Common myeloid progenitor, CD34-positive (primary cell): ENCODE data around the gene CNPY4.

Experiments
- CTCF ChIA-PET: fragments of 350-600 bp; sonication (Branson Sonifier 250); formaldehyde crosslinking; loops from one replicate; lab custom pipeline; 2021; ENCODE audit warnings: antibody characterized with exemption; lab: Charles Lee
- POLR2A ChIA-PET: fragments of 350-600 bp; sonication (Branson Sonifier 250); formaldehyde crosslinking; loops from one replicate; lab custom pipeline; 2021; ENCODE audit warnings: antibody characterized with exemption; lab: Charles Lee
- DNase-seq, 3 donors: peaks; one replicate each; pipeline versions ENCODE4 v3.0.0 to v3.0.0-alpha.2; 2013
- H3K27ac ChIP-seq, 2 experiments: 1 replicate in 1 of 2; 2 replicates in 1 of 2; pipeline ENCODE4 v1.7.0; 2013; ENCODE audit warnings: inconsistent platforms in 2 of 2, low read length in 2 of 2, mild to moderate bottlenecking in 2 of 2, low read depth in 1 of 2, moderate library complexity in 1 of 2; ENCODE audit not compliant: severe bottlenecking in 2 of 2, insufficient read depth in 1 of 2, poor library complexity in 1 of 2
- H3K27me3 ChIP-seq, 5 experiments: replicated peaks in 2 of 5; 1 replicate in 3 of 5; 2 replicates in 2 of 5; pipeline versions ENCODE4 v1.6.1 to v1.7.0; 2013; ENCODE audit warnings: low read length in 4 of 5, mild to moderate bottlenecking in 2 of 5, moderate library complexity in 2 of 5, inconsistent platforms in 1 of 5; ENCODE audit not compliant: insufficient read depth in 5 of 5, control insufficient read depth in 4 of 5
- H3K36me3 ChIP-seq, 4 experiments: 1 replicate in 2 of 4; 2 replicates in 2 of 4; pipeline versions ENCODE4 v1.6.1 to v1.7.0; 2013; ENCODE audit warnings: low read length in 3 of 4, control low read depth in 1 of 4, mild to moderate bottlenecking in 1 of 4; ENCODE audit not compliant: control insufficient read depth in 4 of 4, insufficient read depth in 4 of 4
- H3K4me1 ChIP-seq, 4 experiments: 1 replicate in 3 of 4; 2 replicates in 1 of 4; pipeline versions ENCODE4 v1.6.1 to v1.7.1; 2013; ENCODE audit warnings: low read length in 3 of 4, mild to moderate bottlenecking in 3 of 4, control low read depth in 1 of 4, inconsistent platforms in 1 of 4, moderate library complexity in 1 of 4; ENCODE audit not compliant: control insufficient read depth in 4 of 4, insufficient read depth in 4 of 4; ENCODE audit errors: control extremely low read depth in 1 of 4
- H3K4me3 ChIP-seq, 7 experiments: 1 replicate in 4 of 7; 2 replicates in 3 of 7; pipeline versions ENCODE4 v1.5.1 to v1.7.0; 2013; ENCODE audit warnings: mild to moderate bottlenecking in 7 of 7, low read length in 6 of 7, moderate library complexity in 6 of 7, inconsistent platforms in 2 of 7, low read depth in 2 of 7, control low read depth in 1 of 7; ENCODE audit not compliant: insufficient read depth in 4 of 7, control insufficient read depth in 1 of 7; ENCODE audit errors: extremely low read depth in 1 of 7
- H3K9me3 ChIP-seq, 5 experiments: 1 replicate in 4 of 5; 2 replicates in 1 of 5; pipeline versions ENCODE4 v1.6.1 to v1.7.1; 2013; ENCODE audit warnings: low read length in 4 of 5, mild to moderate bottlenecking in 2 of 5, inconsistent platforms in 1 of 5, low read depth in 1 of 5, moderate library complexity in 1 of 5; ENCODE audit not compliant: control insufficient read depth in 4 of 5, insufficient read depth in 2 of 5; ENCODE audit errors: control extremely low read depth in 1 of 5
- WGBS: methylation state at CpG from one replicate; pipeline ENCODE4 v1.1.5; 2013; ENCODE audit not compliant: insufficient coverage; 5-methylcytosine and 5-hydroxymethylcytosine counted together

Gene CNPY4

DNA sequence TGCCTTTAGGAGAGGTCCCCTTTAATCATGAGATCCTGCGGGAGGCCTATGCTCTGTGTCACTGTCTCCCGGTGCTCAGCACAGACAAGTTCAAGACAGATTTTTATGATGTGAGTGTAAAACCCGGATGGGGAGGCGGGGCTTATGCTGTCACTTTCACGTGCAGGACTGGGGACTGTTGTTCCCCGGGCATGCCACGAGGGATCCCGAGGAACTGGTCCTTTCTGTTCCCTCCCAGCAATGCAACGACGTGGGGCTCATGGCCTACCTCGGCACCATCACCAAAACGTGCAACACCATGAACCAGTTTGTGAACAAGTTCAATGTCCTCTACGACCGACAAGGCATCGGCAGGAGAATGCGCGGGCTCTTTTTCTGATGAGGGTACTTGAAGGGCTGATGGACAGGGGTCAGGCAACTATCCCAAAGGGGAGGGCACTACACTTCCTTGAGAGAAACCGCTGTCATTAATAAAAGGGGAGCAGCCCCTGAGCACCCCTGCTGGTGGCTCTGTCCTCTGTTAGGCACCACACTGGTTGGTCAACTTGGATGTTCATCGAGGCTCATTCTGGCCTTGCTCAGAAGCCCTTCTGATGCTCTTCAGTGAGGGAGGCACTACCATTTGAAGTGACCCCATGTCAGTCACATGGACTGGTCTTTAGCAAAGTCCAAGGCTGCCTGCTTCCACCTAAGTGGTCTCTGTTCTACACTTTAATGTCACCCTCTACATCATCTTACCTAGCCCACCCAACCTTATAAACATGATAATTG is 27.8 kb upstream of the CNPY4 start:
- Histone ChIP-seq H3K9me3 (no peaks in the 10 kb centered on the region), H3K4me3 (no peak overlapping the region), H3K4me1 (peaks cover 0 to 20% (median 13%) of the 10 kb centered on the region in 4 experiments), H3K27ac (no peak overlapping the region), H3K27me3 (no peaks in the 10 kb centered on the region), H3K36me3 (peaks cover 14 to 64% (median 55%) of the 10 kb centered on the region in 4 experiments)
- DNase-seq: peak in 1 of 3 donors; percentile 25
- POLR2A ChIA-PET: interaction anchor here (1.9 to 2.3 kb wide), 2 partner anchors 9 kb away, joined by 5 to 8 read pairs; partner anchors contain the start of gene MCM7
- WGBS: 90% methylated on average over 18 of the region's 19 CpGs
- CTCF ChIA-PET: interaction anchor here (1.1 to 2.0 kb wide), 4 partner anchors 9 to 40 kb away, joined by 3 to 7 read pairs (median 5); partner anchors contain the start of genes AP4M1 and MCM7

GRCh38 chr7:100093054-100093453 is 26.4 kb upstream of the CNPY4 start:
- DNase-seq: no peak
- Histone ChIP-seq H3K4me3 (no peak overlapping the region), H3K27ac (peak overlapping the region in 1 of 2 experiments; percentile 12), H3K4me1 (peaks cover 0 to 17% (median 11%) of the 10 kb centered on the region in 4 experiments), H3K36me3 (peaks cover 22 to 78% (median 64%) of the 10 kb centered on the region in 4 experiments), H3K27me3 (no peaks in the 10 kb centered on the region), H3K9me3 (no peaks in the 10 kb centered on the region)
- CTCF ChIA-PET: interaction anchor here (1.0 to 2.0 kb wide), 2 partner anchors 8 to 38 kb away, joined by 4 to 6 read pairs; no protein-coding TSS in a partner anchor
- POLR2A ChIA-PET: interaction anchor here (0.7 kb wide), 1 partner anchor 12 kb away, joined by 3 read pairs; the partner anchor contains the start of gene ZNF3
- 93% methylated on average over 6 of the region's 8 CpGs for WGBS

- H3K36me3 ChIP-seq: peaks cover 26 to 82% (median 68%) of the 10 kb centered on the region in 4 experiments
- peaks cover 0 to 13% (median 7%) of the 10 kb centered on the region in 4 experiments for H3K4me1 ChIP-seq
- no peaks in the 10 kb centered on the region for H3K9me3 ChIP-seq
- no peak for DNase-seq
- POLR2A ChIA-PET: interaction anchor here (0.7 kb wide), 1 partner anchor 12 kb away, joined by 3 read pairs; the partner anchor contains the start of gene ZNF3
- CTCF ChIA-PET: interaction anchor here (1.0 to 2.0 kb wide), 3 partner anchors 8 to 37 kb away, joined by 3 to 6 read pairs (median 4); no protein-coding TSS in a partner anchor
- H3K4me3 ChIP-seq: no peak overlapping the region
- no peaks in the 10 kb centered on the region for H3K27me3 ChIP-seq
- no peak overlapping the region for H3K27ac ChIP-seq
- 98% methylated on average over 13 of the region's 13 CpGs for WGBS
Observed at GRCh38 chr7:100093498-100093897, 25.9 kb upstream of the CNPY4 start.

GRCh38 chr7:100093925-100094486 is 25.4 kb upstream of the CNPY4 start:
- no peak for DNase-seq
- CTCF ChIA-PET: interaction anchor here (1.0 to 2.0 kb wide), 3 partner anchors 8 to 37 kb away, joined by 3 to 6 read pairs (median 4); no protein-coding TSS in a partner anchor
- H3K4me1 ChIP-seq: peaks cover 0 to 13% (median 8%) of the 10 kb centered on the region in 4 experiments

GRCh38 chr7:100095289-100095688 is 24.1 kb upstream of the CNPY4 start:
- Histone ChIP-seq H3K9me3 (no peaks in the 10 kb centered on the region), H3K27ac (no peak overlapping the region), H3K36me3 (peaks cover 31 to 95% (median 78%) of the 10 kb centered on the region in 4 experiments), H3K4me1 (peaks cover 7 to 15% (median 9%) of the 10 kb centered on the region in 4 experiments), H3K4me3 (no peak overlapping the region), H3K27me3 (no peaks in the 10 kb centered on the region)
- ChIA-PET CTCF (no interaction called here), POLR2A (interaction anchor here (1.3 kb wide), 1 partner anchor 13 kb away, joined by 4 read pairs; no protein-coding TSS in a partner anchor)
- 93% methylated on average over 3 of the region's 9 CpGs for WGBS
- DNase-seq: no peak

More at GRCh38 chr7:100093925-100094486, 25.4 kb upstream of the CNPY4 start:
- no peak overlapping the region for H3K27ac ChIP-seq
- POLR2A ChIA-PET: interaction anchor here (1.3 kb wide), 1 partner anchor 11 kb away, joined by 4 read pairs; no protein-coding TSS in a partner anchor
- no peak overlapping the region for H3K4me3 ChIP-seq
- no peaks in the 10 kb centered on the region for H3K27me3 ChIP-seq
- H3K9me3 ChIP-seq: no peaks in the 10 kb centered on the region
- WGBS: 97% methylated on average over 13 of the region's 16 CpGs
- H3K36me3 ChIP-seq: peaks cover 29 to 87% (median 73%) of the 10 kb centered on the region in 4 experiments

DNA sequence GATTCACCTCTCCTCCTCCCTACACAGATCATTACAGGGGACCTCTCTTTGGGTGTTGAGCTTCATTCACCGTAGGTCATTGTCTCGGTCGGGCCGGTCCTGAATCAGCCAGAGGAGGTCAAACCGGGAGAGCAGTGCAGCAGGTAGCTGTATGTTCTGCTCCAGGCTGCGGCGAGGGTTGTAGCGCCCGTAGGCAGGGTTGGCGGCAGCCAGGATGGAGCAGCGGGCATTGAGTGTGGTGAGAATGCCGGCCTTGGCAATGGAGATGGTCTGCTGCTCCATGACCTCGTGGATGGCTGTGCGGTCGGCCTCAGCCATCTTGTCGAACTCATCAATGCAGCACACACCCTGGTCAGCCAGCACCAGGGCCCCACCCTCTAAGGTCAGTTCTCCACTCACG is 23.7 kb upstream of the CNPY4 start:
- H3K36me3 ChIP-seq: peaks cover 31 to 91% (median 75%) of the 10 kb centered on the region in 4 experiments
- ChIA-PET CTCF (interaction anchor here (0.6 kb wide), 1 partner anchor 13 kb away, joined by 5 read pairs; no protein-coding TSS in a partner anchor), POLR2A (no interaction called here)
- no peak overlapping the region for H3K4me3 ChIP-seq
- peaks cover 7 to 15% (median 9%) of the 10 kb centered on the region in 4 experiments for H3K4me1 ChIP-seq
- H3K27me3 ChIP-seq: no peaks in the 10 kb centered on the region
- over 99% methylated on average over 16 of the region's 17 CpGs for WGBS
- H3K27ac ChIP-seq: peak overlapping the region in 1 of 2 experiments; percentile 9
- no peak for DNase-seq
- H3K9me3 ChIP-seq: no peaks in the 10 kb centered on the region
